ENCODE data around the gene SMARCB1. TPM values are rescaled to one million over a fixed set of nuclear protein-coding genes. Genes with fewer than 3 reads are reported as not detected.

SMARCB1 gene
- total and polyA plus RNA-seq, 2 donors (not counting 3 experiments of a cell fraction or from before 2014, with no cell fraction given), result 113 to 148 TPM

- Histone ChIP-seq H3K27me3 (ENCODE audit: control insufficient read depth in 2 of 2, insufficient read depth in 2 of 2, low read length in 2 of 2) (no peaks in the 10 kb centered on the region), H3K9me1 (replicated peaks; ENCODE audit: control insufficient read depth, extremely low read depth, insufficient read depth, low read length) (no peaks in the 10 kb centered on the region), H3K36me3 (ENCODE audit: control insufficient read depth in 2 of 2, extremely low read depth in 1 of 2, insufficient read depth in 2 of 2, low read length in 2 of 2) (no peaks in the 10 kb centered on the region), H3K79me2 (ENCODE audit: control insufficient read depth, insufficient read depth, low read length) (no peaks in the 10 kb centered on the region), H3K4me2 (ENCODE audit: insufficient read depth, low read length) (no peak overlapping the region), H3K27ac (ENCODE audit: insufficient read depth, low read depth, low read length) (no peak overlapping the region), H3K9me3 (replicated peaks; ENCODE audit: control insufficient read depth, insufficient read depth, low read length) (no peaks in the 10 kb centered on the region), H3K9ac (replicated peaks; ENCODE audit: extremely low read depth, insufficient read depth, low read length) (no peak overlapping the region), H4K20me1 (replicated peaks; ENCODE audit: control insufficient read depth, extremely low read depth, insufficient read depth, low read length) (no peaks in the 10 kb centered on the region), H2AFZ (ENCODE audit: low read depth, low read length) (no peak overlapping the region), H3K4me1 (ENCODE audit: control insufficient read depth, extremely low read depth, insufficient read depth, low read length) (peaks cover 10% of the 10 kb centered on the region), H3K4me3 (replicated peaks in 1 of 3; ENCODE audit: insufficient read depth in 1 of 3, low read depth in 1 of 3, low read length in 3 of 3) (no peak overlapping the region)
- intact Hi-C loops (cut with micrococcal nuclease), result no loop called here
- dilution Hi-C loops (cut with MboI; ENCODE audit: extremely low pct_ligation_motif_present, low sequenced_read_pairs), result no loop called here
- no TSS peak for BruUV-seq (replicated peaks)
- DNase-seq (ENCODE audit: low read depth, low spot score), result no peak
- POLR2A ChIA-PET, result no interaction called here
- no peak for FAIRE-seq
- CTCF ChIA-PET, result interaction anchor here (0.9 to 3.5 kb wide), 3 partner anchors 11 to 76 kb away, joined by 3 to 55 read pairs (median 27); no protein-coding TSS in a partner anchor
- no peak for TF ChIP-seq CTCF (IDR thresholded peaks at IDR 0.05; ENCODE audit: extremely low read depth in 1 of 2, insufficient read depth in 1 of 2, low read depth in 1 of 2, low read length in 2 of 2)
Observed at GRCh38 chr22:23773483-23774113, 13.2 kb upstream of the SMARCB1 start.

- no peaks in the 10 kb centered on the region for H3K79me2 ChIP-seq (ENCODE audit: control insufficient read depth, insufficient read depth, low read length)
- no peak overlapping the region for H3K4me3 ChIP-seq (replicated peaks in 1 of 3; ENCODE audit: insufficient read depth in 1 of 3, low read depth in 1 of 3, low read length in 3 of 3)
- DNase-seq (ENCODE audit: low read depth, low spot score) (no peak), FAIRE-seq (no peak)
- no peaks in the 10 kb centered on the region for H3K9me1 ChIP-seq (replicated peaks; ENCODE audit: control insufficient read depth, extremely low read depth, insufficient read depth, low read length)
- ChIA-PET POLR2A (no interaction called here), CTCF (interaction anchor here (1.0 to 3.3 kb wide), 3 partner anchors 9 to 75 kb away, joined by 3 to 27 read pairs (median 3); no protein-coding TSS in a partner anchor)
- no peak overlapping the region for H3K27ac ChIP-seq (ENCODE audit: insufficient read depth, low read depth, low read length)
- no peaks in the 10 kb centered on the region for H3K27me3 ChIP-seq (ENCODE audit: control insufficient read depth in 2 of 2, insufficient read depth in 2 of 2, low read length in 2 of 2)
- dilution Hi-C loops (cut with MboI; ENCODE audit: extremely low pct_ligation_motif_present, low sequenced_read_pairs), result no loop called here
- no peak overlapping the region for H3K4me2 ChIP-seq (ENCODE audit: insufficient read depth, low read length)
- intact Hi-C loops (cut with micrococcal nuclease), result no loop called here
- no TSS peak for BruUV-seq (replicated peaks)
- no peak for TF ChIP-seq CTCF (IDR thresholded peaks at IDR 0.05; ENCODE audit: extremely low read depth in 1 of 2, insufficient read depth in 1 of 2, low read depth in 1 of 2, low read length in 2 of 2)
- TF ChIP-seq EZH2 (IDR thresholded peaks at IDR 0.05; ENCODE audit: borderline replicate concordance, low read depth, low read length, severe bottlenecking), result no peak
- TF ChIP-seq FOS (IDR thresholded peaks at IDR 0.05; ENCODE audit: borderline replicate concordance, insufficient read depth, low read length), result no peak
- TF ChIP-seq MYC (IDR thresholded peaks at IDR 0.05; ENCODE audit: low read depth, low read length), result no peak
- TF ChIP-seq POLR2AphosphoS5 (IDR thresholded peaks at IDR 0.05; ENCODE audit: insufficient read depth, low read depth, low read length), result no peak
- no peak for TF ChIP-seq POLR2A (IDR thresholded peaks at IDR 0.05; ENCODE audit: low read depth, low read length)
- TF ChIP-seq MAX (IDR thresholded peaks at IDR 0.05; ENCODE audit: insufficient read depth, insufficient read length), result no peak
- no peak for TF ChIP-seq GATA2 (IDR thresholded peaks at IDR 0.05; ENCODE audit: insufficient read depth, insufficient read length, low read depth, low read length)
- no peak for TF ChIP-seq JUN (IDR thresholded peaks at IDR 0.05; ENCODE audit: borderline replicate concordance, insufficient read depth, insufficient read length, low read depth)
- H3K36me3 ChIP-seq (ENCODE audit: control insufficient read depth in 2 of 2, extremely low read depth in 1 of 2, insufficient read depth in 2 of 2, low read length in 2 of 2), result no peaks in the 10 kb centered on the region
- no peaks in the 10 kb centered on the region for H3K9me3 ChIP-seq (replicated peaks; ENCODE audit: control insufficient read depth, insufficient read depth, low read length)
- H2AFZ ChIP-seq (ENCODE audit: low read depth, low read length), result no peak overlapping the region
- H4K20me1 ChIP-seq (replicated peaks; ENCODE audit: control insufficient read depth, extremely low read depth, insufficient read depth, low read length), result no peaks in the 10 kb centered on the region
- no peak overlapping the region for H3K9ac ChIP-seq (replicated peaks; ENCODE audit: extremely low read depth, insufficient read depth, low read length)
- H3K4me1 ChIP-seq (ENCODE audit: control insufficient read depth, extremely low read depth, insufficient read depth, low read length), result peaks cover 9% of the 10 kb centered on the region
Observed at GRCh38 chr22:23774114-23774921, 12.4 kb upstream of the SMARCB1 start.

Measured in endothelial cell of umbilical vein (primary cell).